Lower leg skin (tissue), 4 donors: ENCODE results near the gene SIL1. TPM values are rescaled to one million over a fixed set of nuclear protein-coding genes. Genes with fewer than 3 reads are reported as not detected.

ENCODE experiments used
- DNase-seq, 2 donors: peaks; one replicate each; pipeline ENCODE4 v3.0.0-alpha.2; 2019; ENCODE audit warnings: low spot score in 2 of 2
- H3K4me3 ChIP-seq: fragments of 200-600 bp; sonication (generic); 2 replicates; pipeline ENCODE4 v1.5.1; 2017; ENCODE audit warnings: mild to moderate bottlenecking, low read depth; ENCODE audit not compliant: poor library complexity, severe bottlenecking
- CTCF ChIP-seq, 3 donors: fragments of 450-650 bp; IDR thresholded peaks; one replicate each; pipeline ENCODE4 v1.5.1; 2016; ENCODE audit warnings: antibody characterized with exemption in 3 of 3, mild to moderate bottlenecking in 3 of 3, moderate library complexity in 2 of 3
- POLR2A ChIP-seq, 2 donors: fragments of 450-650 bp; IDR thresholded peaks; one replicate each; pipeline ENCODE4 v1.6.1; 2016 to 2017; ENCODE audit warnings: antibody characterized with exemption in 2 of 2, mild to moderate bottlenecking in 1 of 2, moderate library complexity in 1 of 2
- WGBS, 2 donors: methylation state at CpG; one replicate each; pipeline ENCODE4 v1.1.5; 2018; 5-methylcytosine and 5-hydroxymethylcytosine counted together
- intact Hi-C: fragments of 100-400 bp; cut with DNase I; formaldehyde crosslinking; loops from one replicate; pipeline ENCODE4 v1.15.0; 2023; ENCODE audit warnings: low total_unique reads
- total RNA-seq, 4 donors: library from RNA; depleted of rRNA; stranded (reverse); fragments of >200 nt; gene quantifications; one replicate each; pipeline ENCODE4 v1.1.0, GENCODE V29; 2016

SIL1 gene
- total RNA-seq, 4 donors from 2014 or later, result 35.1 to 45.4 (median 39.3) TPM

GRCh38 chr5:138975098-138975847 lies 222.9 kb downstream of the SIL1 start:
- DNase-seq, result peak; percentile 47 to 82
- TF ChIP-seq CTCF (IDR thresholded peaks at IDR 0.05) (no peak), POLR2A (IDR thresholded peaks at IDR 0.05) (no peak)
- WGBS, 2 donors, result 68 to 74% methylated on average over 10 of the region's 10 CpGs
- H3K4me3 ChIP-seq, result no peak overlapping the region
- intact Hi-C loops, result no loop called here

DNA sequence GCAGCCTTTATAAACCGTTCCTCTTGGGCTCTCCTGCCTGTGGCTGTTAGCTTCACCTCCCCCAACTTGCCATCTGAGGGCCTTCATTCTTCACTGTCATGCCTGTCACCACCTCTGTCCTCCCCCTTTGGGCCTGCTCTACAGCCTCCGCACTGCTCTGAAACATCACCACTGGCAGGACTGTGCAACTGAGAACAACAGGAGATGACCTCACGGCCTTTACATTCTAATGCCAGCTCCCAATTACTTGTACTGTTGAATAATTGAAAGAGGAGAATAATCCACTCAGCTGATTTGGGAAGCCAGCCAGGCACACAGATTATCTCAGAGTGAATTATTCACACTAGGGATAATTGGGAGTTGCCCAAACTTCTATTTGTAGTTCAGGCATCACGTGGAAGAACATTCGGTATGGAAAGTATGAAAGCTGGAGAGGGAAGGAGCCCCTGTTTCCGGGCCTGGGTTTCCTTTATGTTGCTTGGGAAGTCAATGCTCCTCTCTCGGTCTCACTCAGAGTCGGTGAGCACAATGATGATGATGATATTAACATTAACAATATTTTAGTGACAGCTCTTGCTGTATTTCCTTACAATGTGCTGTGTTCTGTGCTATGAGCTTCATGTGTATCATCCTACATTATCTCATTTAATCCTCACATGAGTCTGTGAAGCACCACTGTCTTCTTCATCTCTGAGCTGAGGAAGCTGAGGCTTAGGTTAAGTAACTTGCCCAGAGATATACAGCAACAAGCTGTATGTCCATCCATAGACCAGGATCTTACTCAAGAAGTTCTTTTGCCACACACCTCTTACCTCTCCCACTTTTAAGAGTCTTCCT lies 223.7 kb downstream of the SIL1 start:
- DNase-seq, result peak; percentile 41 to 89
- WGBS, 2 donors, result 35 to 40% methylated on average over 8 of the region's 8 CpGs
- intact Hi-C loops, result no loop called here
- TF ChIP-seq CTCF (IDR thresholded peaks at IDR 0.05) (no peak), POLR2A (IDR thresholded peaks at IDR 0.05) (no peak)
- H3K4me3 ChIP-seq, result no peak overlapping the region

- intact Hi-C loops, result no loop called here
- TF ChIP-seq POLR2A (IDR thresholded peaks at IDR 0.05) (no peak), CTCF (IDR thresholded peaks at IDR 0.05) (no peak)
- no peak for DNase-seq
- no peak overlapping the region for H3K4me3 ChIP-seq
- 85 to 91% methylated on average over 4 of the region's 4 CpGs for WGBS, 2 donors
Measured at GRCh38 chr5:138972836-138973235, 225.3 kb downstream of the SIL1 start.

DNA sequence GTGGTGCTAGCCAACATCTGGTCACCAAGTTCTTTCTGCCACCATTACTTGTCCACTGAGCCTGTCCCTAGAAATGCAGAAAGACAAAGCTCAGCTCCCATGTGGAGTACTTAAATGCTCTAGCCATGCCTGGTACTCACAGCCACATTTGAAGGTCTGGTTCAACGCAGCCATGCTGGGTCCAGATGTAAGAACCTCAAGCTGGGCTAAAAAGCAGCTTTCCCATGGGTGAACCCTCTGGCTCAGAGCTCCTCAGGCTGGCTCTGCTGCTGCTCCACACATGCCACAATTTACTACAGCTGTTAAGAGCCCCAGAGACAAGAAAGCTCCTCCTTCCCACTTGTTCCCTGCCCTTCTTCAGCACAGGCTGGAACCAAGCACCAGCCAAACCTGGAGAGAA lies 225.9 kb downstream of the SIL1 start:
- intact Hi-C loops, result no loop called here
- H3K4me3 ChIP-seq, result no peak overlapping the region
- DNase-seq, result no peak
- TF ChIP-seq CTCF (IDR thresholded peaks at IDR 0.05), result no peak
- no peak for TF ChIP-seq POLR2A (IDR thresholded peaks at IDR 0.05)
- 63 to 69% methylated on average over 1 of the region's 1 CpG for WGBS, 2 donors

- H3K4me3 ChIP-seq, result no peak overlapping the region
- DNase-seq, result no peak
- TF ChIP-seq CTCF (IDR thresholded peaks at IDR 0.05), result no peak
- no peak for TF ChIP-seq POLR2A (IDR thresholded peaks at IDR 0.05)
- intact Hi-C loops, result no loop called here
- 91 to 96% methylated on average over 5 of the region's 5 CpGs for WGBS, 2 donors
Measured at GRCh38 chr5:138969323-138970002, 228.7 kb downstream of the SIL1 start.
